Measurements from ENCODE around the gene KCNG1.

The KCNG1 gene

DNA sequence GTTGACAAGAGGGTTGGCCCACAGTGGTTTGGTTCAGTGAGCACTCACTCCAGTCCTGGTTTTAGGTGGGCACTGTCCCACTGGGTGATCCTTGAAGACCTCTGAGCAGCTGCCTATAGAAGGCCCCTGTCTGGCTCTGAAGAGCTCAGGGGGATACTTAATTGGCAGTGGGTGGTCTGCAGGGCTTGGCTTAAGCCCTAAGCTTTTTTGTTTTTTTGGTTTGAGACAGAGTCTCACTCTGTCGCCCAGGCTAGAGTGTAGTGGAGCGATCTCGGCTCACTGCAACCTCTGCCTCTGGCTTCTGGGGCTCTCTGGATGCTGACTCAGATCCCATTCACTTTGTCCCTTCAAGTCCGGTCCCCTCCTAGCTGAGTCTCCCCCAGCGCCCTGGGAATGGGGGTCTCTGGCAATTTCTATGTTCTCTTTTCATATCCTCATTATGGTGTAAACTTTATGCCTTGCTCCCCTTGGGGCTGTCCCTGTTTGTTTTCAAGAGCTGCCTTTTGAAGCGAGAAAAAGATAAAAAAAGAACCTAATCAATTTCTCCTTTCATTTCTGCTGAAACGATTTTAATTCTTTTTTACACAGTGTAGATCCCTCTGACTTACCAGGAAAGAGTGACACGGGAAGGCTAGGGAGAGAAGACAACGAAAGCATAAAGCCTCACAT, 12.2 kb upstream of the KCNG1 start:
- no peak for DNase-seq

DNA sequence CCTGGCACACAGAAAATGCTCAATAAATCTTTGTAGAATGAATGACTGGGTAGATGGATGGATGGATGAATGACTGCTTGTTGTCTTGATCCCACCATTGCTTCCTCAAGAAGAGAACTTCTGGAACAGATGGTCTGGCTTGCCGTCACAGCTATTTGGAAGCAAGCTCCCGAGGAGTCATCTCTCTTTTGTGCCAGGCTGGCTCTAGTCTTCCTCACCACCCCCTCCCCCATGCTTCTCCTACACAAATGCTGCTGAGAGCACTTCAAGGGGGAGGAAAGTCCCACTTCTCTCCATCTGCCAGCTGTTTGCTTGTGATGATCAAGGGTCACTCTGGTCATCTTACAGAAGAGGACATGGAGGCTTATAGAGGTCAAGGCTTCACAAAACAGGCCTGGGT, 11.6 kb upstream of the KCNG1 start:
- DNase-seq = no peak

DNA sequence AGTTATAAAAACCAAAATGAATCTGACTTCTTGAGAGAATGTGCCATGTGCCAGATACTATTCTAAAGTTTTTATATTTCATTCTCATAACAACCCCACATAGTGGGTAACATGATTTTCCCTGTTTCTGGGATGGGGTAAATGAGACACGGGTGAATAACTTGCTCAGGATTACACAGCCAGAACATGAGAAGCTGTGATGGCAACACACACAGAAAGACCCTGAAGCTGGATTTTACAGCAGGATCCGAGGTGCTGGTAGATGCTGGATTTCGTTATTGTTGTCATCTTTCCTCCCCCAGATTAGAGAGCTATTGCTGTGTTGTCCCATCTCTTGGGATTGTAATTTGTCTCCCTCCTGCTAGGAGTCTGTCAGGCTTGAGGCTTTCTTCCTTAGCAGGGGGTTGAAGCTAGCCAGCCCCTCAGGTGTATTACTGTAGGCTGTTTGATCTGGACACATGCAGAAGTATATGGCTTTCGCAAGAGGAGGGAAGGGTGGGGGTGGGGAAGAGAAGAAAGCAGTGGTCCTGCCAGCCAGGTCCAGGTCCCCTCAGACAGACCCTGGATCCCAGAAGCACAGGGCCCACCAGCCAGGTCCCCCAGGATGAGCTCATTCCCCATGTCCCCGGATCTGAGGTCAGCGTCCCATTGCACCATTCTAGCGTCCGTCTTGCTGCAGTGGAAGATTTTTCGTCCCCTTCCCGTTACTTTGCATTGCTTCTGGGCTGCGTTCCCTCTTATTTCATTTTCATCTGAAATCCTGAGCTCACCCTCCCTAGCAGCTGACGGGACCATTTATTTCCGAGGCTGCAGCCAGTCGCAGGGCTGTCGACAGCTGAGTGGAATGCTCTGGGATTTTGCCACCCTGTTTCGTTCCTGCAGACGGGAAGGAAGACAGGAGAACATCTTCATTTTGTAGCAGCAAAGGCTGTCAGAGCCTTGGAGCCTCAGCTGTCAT, 7.3 kb upstream of the KCNG1 start:
- no peak for DNase-seq

DNA sequence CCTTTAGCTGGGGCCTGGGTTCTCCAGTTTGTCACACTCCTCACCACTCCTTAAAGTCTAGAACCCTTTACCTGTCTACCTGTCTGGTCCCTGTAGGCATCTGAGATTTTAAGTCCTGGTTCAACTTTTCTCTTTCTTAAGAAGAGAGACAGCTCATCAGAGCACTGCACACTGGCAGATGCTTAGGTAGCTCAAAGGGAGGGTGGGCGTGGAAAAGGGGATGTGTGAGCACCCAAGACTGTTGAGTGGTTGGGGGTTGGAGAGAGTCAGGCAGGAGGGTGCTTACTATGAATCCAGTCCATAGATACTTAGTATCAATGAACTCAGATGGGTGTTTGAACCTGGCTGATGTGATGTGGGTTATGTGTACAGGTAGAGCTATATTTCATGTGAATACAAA, 6.6 kb upstream of the KCNG1 start:
- DNase-seq = no peak

DNA sequence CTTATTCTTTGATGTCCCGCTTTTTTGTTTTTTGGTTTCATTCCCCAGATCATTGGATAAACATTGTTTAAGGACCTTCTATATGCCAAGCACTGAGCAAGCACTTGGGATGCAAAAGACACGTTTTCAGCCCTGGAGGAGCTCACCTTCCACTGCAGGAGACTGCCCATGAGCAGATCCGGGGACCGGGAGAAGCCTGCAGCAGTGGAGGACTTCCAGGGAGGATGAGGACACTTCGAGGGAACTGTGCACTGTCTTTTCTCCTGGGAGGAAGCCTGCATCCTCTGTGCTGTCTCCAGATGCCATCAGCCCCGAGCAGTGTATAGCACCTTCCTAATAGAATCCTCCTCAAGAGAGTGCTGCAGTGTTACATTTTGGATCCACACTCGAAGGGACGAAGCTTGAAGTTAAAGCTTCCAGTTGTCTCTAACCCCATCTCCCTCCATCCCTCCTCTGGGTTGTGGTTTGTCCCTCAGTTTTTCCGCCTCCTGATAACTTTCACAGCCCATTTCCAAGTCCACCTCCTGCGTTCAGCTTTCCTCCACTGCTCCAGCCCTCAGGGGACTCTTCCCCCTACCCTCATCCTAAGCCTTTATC, 5.8 kb upstream of the KCNG1 start:
- no peak for DNase-seq

DNA sequence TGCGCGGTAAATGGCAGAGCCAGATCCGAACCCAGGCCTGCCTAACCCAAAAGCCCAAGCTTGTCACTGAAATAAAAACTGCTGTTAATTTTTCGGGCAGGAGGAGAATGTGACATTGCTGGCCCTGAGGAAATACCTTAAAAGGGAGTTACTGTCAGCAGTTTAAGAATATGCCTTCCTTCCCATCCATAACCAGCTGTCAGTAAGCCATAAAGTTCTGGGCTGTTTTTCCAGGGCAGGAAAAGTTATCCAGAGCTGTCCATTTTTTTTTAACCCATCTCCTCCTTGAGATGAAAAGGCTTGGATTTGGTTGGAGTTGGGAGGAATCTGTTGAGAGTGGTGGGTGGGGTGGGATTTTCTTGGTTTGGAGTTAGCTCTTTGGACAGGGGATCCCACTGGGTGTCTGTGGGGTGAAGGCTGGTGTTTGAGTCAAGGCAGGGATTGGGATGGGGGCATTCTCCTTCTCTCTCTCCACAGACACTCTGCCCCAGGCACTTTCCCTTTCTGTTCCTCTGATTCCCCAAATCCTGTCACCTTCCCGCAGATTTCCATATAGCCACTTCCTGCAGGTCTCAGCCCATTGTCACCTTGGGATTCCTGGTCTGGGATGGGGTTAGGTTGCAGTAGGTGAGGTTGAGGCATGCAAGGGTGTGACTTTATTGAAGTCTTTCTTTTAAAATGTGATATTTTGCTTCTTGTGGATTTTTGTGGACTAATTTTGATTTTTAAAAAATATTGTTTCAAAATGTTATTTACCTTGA, 4.3 kb upstream of the KCNG1 start:
- DNase-seq = no peak

DNA sequence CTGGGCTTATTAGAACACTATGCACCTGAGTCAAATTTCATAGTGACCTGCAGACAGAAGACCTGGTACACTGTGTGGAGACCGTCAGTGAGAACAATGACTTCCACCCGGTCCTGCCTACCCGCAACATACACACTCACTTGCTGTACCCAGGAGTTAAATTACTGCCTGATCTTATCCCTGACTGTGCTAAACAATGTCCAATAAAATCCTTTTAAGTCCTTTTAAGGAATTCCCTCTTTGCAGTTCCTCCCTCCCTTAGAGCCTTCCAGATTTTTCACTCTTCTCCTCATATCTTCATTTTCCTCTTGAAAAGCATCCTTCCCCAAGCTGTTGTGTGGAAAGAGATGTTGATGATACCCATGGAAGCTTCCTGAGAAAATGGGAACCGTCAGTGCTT, 3.4 kb upstream of the KCNG1 start:
- no peak for DNase-seq

DNA sequence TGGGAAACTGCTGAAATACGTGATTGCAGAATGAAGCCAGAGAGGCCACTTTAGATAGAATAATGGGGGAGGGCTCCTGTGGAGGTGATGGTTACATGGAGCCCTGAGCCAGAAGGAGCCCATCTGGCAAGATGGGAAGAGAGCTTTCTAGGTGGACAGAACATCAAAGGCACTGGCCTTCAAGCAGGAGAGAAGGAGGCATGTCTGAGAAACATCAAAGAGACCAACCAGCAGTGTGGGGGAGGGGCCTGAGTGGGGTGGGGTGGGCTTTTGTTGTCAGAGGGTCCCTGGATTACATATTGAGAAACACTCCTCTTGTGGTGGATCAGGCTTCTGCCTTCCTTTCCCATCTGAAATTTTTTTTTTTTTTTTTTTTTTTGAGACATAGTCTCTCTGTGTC, 1.9 kb upstream of the KCNG1 start:
- no peak for DNase-seq

DNA sequence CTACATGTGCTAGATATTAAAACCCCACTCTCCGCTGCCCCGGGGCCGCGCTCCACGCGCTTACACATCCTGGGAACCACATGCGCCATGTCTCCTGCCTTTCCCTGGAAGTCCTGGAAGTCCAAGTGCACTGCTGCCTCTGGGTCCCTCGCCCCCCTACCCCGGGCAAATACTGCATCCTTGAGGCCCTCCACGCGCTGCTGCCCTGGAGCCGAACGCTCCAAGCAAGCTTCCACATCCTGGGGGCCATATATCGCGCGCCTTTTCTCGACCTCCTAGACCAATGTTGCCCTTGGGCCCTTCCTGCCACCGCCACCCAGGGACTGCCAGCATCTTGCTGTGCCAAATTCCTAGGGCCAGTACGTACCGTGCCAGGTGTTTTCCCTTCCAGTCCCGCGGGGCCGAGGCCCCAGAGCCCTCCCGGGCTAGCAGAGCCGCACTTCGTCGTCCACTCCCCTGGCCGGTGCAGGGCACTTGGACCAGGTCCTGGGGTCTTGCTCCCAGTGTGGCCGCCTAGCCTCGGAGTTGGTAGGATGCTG, 779 bp upstream of the KCNG1 start:
- DNase-seq = no peak

DNA sequence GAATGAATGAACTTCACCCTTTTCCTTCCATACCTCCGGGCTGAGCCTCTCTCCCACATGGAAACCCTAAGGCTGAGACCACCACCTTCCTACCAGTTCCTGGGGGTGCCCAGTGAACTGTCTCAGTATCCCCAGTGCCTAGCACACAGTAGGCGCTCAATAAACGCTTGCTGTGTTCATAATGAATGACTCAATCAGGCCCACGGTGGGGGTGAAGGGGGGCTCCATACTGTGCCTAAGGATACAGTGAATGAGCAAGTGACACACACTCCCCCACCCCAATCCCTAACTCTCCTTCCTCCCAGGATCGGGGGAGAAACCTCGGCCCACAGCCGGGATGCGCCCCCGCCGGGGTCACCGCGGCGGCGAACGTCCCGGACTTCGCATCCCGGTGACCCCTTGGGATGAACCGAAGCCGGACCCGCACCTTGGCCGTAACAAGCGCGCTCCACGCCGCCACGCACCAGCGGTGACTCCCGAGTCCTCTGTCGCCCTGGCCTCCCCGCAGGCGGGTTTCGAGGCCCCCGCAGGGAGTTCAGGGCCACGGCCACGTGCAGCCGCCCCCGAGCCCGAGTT, 592 bp downstream of the KCNG1 start:
- no peak for DNase-seq

DNA sequence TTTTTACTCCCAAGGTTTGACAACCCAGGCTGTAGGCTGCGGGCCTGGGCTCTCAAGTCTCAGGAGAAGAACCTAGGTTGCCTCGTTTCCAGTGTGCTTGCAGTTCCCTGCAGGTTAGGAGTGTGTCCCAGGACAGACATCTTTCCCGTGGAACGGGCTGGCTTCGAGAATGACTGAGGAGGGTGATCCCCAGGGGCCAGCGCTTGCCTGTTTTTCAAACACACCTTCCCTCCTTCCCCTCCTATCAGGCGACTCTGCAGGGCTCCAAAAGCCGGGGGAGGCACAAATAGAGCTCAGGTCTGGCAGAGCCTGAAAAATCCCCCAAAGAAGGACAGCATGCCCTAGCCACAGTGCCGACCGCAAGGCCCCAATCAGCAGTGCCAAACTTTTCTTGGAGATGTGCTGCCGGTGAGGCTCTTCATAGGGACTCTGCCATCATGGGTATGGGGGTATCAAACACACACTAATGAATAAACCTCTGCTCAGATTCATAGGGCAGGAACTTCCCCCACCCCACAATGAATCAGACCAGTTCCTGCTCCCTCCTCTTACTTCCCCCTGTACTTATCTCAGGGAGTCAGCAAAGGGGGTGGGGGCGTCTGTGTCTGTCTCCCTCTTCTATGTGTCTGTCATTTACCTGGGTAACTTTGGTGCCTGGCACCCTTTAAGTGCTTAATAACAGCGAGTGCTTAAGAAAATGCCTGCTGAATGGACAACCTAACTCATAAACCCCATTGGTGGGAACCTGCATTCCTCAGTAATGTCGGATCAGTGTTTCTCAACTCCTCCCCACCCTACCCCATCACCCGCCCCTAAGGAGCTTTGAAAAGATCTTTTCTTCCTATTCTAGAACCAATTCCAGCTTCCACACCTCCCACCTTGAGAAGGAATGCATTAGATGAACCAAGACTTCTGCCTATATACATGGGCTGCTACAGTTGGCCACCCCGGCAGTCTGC, 1.6 kb downstream of the KCNG1 start:
- DNase-seq = no peak

DNA sequence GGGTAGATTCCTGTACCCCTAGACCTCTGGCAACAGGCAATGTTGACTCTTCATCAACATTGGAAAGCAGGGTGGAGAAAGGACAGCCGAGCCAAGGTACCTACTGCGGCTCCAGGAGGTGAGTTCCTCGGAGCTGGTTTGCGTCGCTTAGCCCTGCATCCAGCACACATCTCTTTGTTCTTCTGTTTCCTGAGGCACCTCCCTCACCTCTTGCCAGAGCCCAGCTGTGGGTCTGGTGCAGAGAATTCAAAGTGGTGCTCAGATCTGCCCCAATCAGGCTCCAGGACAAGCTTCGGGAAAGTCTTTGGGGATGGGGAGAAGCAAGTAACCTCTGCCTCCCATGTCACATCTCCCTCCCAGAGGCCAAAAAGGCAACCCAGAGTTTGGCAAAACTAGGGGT, 2.2 kb downstream of the KCNG1 start:
- DNase-seq = no peak

DNA sequence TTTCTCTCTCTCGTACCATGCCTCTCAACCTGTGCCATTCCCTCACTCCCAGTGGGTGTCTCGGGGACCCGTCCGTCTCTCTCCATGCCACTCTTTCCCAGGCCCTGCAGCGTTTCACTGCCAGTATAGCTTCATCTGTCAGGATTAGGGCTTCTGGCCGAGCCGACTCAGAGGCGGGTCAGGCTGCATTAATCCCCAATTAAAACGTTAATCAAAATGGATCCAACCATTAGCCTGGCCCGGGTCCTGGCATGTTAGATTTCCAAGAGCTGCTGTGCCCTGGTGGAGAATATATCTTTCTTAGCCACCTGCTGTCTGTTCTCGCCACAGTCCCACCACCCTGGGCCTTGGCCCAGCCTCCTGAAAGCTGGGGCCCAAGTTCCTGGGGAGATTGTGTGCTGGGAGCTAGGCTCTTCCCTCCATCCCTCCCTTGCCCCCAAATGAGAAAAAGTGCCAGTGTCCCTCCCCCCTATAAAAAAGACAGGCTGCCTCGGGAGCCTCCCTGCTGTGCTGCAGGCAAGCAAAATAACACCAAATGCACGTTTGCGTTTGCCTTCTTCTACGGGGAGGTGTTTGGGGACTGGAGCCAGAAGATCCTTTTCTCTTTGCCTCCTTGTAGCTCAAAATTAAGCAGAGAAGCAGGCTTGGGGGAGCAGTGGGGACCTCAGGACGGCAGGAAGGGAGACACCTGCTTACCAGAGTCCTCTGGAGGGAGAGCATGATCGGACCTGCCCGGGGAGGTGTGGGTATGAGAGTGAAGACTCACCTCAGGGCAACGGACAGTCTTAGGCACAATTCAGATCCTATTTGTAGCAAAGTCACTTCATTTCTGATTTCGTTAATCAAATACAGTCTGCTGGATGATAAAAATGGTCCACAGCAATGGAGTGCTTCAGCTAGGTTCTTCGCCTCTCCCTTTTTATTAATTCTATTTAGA, 3.0 kb downstream of the KCNG1 start:
- DNase-seq = peak; percentile 94

DNA sequence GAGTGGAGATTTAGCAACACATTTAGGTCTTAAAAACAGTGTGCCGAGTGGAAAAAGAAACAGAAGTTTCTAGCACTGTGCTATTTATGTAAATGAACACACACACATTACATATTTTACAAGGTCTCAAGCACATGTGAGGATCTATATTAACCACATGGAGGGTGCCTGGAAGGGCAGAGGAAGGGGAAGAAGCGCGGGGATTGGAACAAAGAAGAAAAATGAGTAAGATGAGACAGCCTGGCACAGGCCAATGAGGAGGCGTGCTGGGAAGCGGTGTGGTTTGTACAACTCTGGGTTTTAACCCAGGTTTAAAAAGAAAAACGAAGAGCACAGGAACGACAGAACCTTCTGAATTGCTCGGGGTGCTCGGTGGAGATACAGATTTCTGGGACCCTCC, 5.7 kb downstream of the KCNG1 start:
- DNase-seq = no peak

DNA sequence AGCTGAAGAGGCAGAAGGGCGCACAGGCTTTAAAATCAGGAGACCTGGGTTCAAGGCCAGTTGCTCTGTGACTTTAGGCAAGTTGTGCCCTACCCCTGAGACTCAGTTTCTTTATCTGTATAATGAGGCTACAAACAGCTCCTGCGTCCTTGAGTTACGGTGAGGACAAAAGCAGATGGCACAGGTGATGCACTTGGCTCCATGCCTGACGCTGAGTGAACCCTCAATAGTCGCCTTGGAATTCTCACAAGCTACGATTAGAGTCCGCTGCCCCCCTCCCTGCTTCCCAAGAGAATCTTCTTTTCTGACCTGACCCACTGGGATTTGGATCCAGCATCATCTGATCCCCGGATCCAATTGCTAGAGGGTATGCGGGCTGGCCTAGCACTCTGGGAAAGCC, 6.4 kb downstream of the KCNG1 start:
- no peak for DNase-seq

DNA sequence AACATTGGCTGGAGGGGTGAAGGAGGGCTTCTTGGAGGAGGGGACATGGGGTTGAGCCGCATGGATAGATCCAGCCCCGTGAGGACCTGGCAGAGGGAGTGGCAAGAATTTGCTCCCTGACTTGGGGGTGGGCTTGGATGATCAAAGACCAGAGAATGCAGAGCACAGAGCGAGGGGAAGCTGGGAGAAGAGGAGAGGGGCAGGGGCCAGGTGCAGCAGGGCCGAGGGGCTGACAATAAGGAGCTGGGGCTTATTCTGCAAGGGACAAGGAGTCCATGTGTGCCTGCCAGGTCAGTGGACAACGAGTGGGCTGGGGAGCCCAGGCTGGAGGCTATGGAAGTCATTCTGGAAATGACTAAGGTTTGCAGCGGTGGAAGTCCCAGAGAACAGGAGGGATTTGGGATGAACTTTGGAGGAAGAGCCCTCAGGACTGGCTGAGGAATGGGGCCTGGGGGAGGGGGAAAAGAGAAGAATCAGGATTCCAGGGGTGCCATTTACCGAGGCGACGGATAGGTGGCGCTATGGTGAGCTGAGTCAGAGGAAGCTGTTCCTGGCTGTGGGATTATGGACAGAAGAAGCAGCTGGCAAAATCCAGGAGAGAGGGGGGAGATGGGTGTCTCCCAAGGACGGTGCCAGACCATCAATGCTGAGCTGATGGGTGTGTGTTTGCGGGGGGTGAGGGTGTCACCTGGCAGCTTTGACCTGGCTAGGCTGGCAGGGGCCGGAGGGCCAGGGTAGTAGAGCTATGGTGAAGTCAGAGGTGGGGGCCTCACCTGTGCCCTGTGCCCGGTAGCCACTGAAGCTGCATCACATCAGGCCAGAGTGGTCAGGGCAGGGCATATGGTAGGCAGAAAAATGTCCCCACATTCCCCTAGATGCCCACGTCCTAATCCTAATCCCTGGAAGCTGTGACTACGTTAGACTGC, 7.8 kb downstream of the KCNG1 start:
- DNase-seq = peak; percentile 94

DNA sequence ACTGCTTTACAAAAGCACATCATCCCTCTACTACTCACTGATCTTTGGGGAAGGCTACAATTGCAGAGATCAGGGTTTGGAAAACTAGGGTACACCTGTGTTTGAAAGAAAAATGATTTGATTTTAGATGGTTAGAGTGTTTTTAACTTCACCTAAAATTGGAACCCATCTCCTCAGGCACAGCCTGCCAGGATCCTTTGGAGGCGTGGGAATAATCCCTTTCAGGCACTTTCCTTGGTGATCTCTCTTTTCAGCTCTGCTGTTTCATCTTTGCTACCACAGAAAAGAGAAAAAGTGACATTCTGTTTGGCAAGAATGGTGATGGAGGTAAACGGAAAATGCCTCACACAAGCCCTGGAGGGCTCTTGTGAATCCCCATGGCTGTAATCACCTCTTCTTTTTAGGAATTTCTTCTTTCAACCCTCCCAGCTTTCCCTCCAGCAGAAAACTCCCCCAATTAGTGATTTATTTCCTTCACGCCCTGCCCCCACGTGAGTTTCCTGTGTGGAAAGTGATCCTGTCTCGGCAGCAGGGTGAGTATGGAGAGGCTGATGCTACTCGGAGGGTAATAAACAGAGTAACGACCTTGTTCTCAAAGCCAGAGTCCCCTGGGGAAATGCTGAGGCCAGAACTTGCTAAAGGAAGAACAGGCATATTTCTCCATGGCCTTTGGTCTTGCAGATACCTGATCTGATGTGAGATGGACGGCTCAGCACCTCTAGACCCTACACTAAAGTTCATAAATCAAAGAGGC, 9.2 kb downstream of the KCNG1 start:
- no peak for DNase-seq

DNA sequence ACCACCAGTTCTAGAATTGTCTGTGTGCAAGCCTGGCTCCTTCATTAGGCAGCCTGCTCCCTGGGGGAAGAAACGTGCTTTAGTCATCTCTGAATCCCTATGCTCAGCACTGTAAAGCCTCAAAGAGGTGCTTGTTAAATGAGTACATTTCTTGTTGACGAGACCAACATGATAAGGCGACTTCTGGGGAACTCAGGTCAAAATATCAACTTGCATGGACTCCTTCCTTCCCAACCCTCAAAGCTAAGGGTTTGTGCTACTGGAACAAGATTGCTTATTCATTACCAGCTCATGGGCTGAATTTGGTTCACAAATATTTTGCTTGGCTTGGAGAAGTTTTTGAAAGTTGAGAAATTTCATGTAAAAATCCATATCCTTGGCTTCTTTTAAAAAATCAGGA, 10.6 kb downstream of the KCNG1 start:
- no peak for DNase-seq
